Neural progenitor cell (in vitro differentiated cells): ENCODE data around the gene PLCB1.

Source experiments
- CTCF ChIP-seq: fragments of 200-600 bp; sonication (generic); IDR thresholded peaks from 2 replicates; pipeline ENCODE4 v1.5.1; 2017; ENCODE audit warnings: antibody characterized with exemption, mild to moderate bottlenecking
- EZH2 ChIP-seq: fragments of 200-600 bp; sonication (generic); IDR thresholded peaks from 2 replicates; pipeline ENCODE4 v1.6.1; 2017; ENCODE audit warnings: antibody characterized with exemption, mild to moderate bottlenecking, moderate library complexity
- EZH2phosphoT487 ChIP-seq: fragments of 200-600 bp; sonication (generic); IDR thresholded peaks from 2 replicates; pipeline ENCODE4 v1.6.1; 2017; ENCODE audit warnings: antibody characterized with exemption

GRCh38 chr20:8749101-8749500 lies 617.0 kb downstream of the PLCB1 start:
- TF ChIP-seq CTCF (no peak), EZH2 (no peak), EZH2phosphoT487 (no peak)
